Breast epithelium (tissue), 4 donors: ENCODE data around the gene ISL2. TPM values are rescaled to one million over a fixed set of nuclear protein-coding genes. Genes with fewer than 3 reads are reported as not detected.

ENCODE experiments used
- DNase-seq, 2 donors: peaks; one replicate each; pipeline ENCODE4 v3.0.0-alpha.2; 2019; ENCODE audit warnings: low spot score in 2 of 2
- H3K27ac ChIP-seq, 2 donors: fragments of 200-600 bp; sonication (generic) in 1 of 2; one replicate each; pipeline ENCODE4 v1.5.1; 2016 to 2019; ENCODE audit warnings: mild to moderate bottlenecking in 1 of 2
- H3K27me3 ChIP-seq, 2 donors: fragments of 200-600 bp; sonication (generic) in 1 of 2; one replicate each; pipeline versions ENCODE4 v1.5.1 to v1.6.0; 2017 to 2019; ENCODE audit warnings: control low read depth in 1 of 2, mild to moderate bottlenecking in 1 of 2
- H3K36me3 ChIP-seq: fragments of 200-600 bp; one replicate; pipeline ENCODE4 v1.5.1; 2019
- H3K4me1 ChIP-seq, 2 donors: fragments of 200-600 bp; sonication (generic); one replicate each; pipeline ENCODE4 v1.5.1; 2016 to 2019; ENCODE audit warnings: control low read depth in 1 of 2
- H3K4me3 ChIP-seq, 3 donors: fragments of 200-600 bp; sonication (generic); 1 replicate in 2 of 3; 2 replicates in 1 of 3; pipeline ENCODE4 v1.5.1; 2016 to 2019; ENCODE audit warnings: mild to moderate bottlenecking in 3 of 3, moderate library complexity in 2 of 3
- H3K9me3 ChIP-seq, 2 donors: fragments of 200-600 bp; sonication (generic) in 1 of 2; one replicate each; pipeline ENCODE4 v1.5.1; 2016 to 2019; ENCODE audit warnings: control low read depth in 1 of 2
- POLR2A ChIP-seq: fragments of 450-650 bp; IDR thresholded peaks from one replicate; pipeline ENCODE4 v1.6.1; 2016; ENCODE audit warnings: antibody characterized with exemption, mild to moderate bottlenecking, moderate library complexity
- POLR2AphosphoS5 ChIP-seq, 3 donors: sonication (generic); formaldehyde crosslinking; IDR thresholded peaks; one replicate each; pipeline ENCODE4 v1.6.1; 2017; ENCODE audit warnings: antibody characterized with exemption in 3 of 3
- intact Hi-C: fragments of 100-400 bp; cut with DNase I; formaldehyde crosslinking; loops from one replicate; pipeline ENCODE4 v1.15.1; 2023; ENCODE audit warnings: low total_unique reads
- total RNA-seq, 3 donors: library from RNA; depleted of rRNA; stranded (reverse); fragments of >200 nt; gene quantifications; one replicate each; pipeline ENCODE4 v1.1.0, GENCODE V29; 2016
- TF ChIP-seq, protein P1 (sequence below), 3 donors: fragments of 450-650 bp; IDR thresholded peaks; one replicate each; pipeline ENCODE4 v1.5.1; 2016 to 2017; ENCODE audit warnings: antibody characterized with exemption in 3 of 3, mild to moderate bottlenecking in 3 of 3, moderate library complexity in 3 of 3

ISL2 gene
- total RNA-seq, 3 donors from 2014 or later, result 0.29 TPM; not detected in 2

DNA sequence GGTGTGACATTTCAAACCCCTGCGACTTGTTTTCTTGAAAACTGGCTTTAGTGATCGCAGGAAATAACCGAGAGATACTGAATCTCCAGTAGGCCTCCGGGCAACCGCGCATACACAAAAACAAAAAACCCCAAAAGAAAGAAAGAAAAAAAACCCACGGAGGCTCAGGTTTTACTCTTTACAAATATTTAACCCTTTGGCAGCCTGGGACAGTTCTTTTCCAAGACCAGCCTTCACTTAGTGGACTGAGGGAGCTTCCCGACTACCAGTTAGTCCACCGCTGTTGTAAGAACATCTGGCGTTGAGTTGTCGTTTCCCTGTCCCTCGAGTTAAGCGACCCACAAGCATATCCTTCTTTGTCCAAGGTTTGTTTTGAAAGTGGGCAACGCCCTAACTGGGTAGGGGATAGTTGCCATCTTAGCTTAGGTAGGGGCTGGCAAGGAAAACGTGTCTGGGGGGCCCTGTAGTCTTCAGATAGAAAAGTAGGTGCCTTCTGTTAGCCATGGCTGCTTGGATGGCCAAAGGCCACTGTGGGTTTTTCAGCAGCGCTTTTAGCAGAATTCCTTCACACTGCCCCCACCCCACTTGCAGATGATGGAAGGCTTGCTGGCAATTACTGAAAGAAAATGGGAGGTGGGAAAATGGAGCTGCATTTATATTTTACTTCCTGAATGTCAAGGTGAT is 6.9 kb downstream of the ISL2 start:
- intact Hi-C loops, result no loop called here
- Histone ChIP-seq H3K27ac (no peak overlapping the region), H3K27me3 (peaks cover 34 to 96% of the 10 kb centered on the region in 2 donors), H3K4me1 (peaks cover 12 to 24% of the 10 kb centered on the region in 2 donors), H3K36me3 (no peaks in the 10 kb centered on the region), H3K9me3 (no peaks in the 10 kb centered on the region), H3K4me3 (no peak overlapping the region)
- no peak for TF ChIP-seq POLR2AphosphoS5 (IDR thresholded peaks at IDR 0.05)
- TF ChIP-seq, protein P1, sequence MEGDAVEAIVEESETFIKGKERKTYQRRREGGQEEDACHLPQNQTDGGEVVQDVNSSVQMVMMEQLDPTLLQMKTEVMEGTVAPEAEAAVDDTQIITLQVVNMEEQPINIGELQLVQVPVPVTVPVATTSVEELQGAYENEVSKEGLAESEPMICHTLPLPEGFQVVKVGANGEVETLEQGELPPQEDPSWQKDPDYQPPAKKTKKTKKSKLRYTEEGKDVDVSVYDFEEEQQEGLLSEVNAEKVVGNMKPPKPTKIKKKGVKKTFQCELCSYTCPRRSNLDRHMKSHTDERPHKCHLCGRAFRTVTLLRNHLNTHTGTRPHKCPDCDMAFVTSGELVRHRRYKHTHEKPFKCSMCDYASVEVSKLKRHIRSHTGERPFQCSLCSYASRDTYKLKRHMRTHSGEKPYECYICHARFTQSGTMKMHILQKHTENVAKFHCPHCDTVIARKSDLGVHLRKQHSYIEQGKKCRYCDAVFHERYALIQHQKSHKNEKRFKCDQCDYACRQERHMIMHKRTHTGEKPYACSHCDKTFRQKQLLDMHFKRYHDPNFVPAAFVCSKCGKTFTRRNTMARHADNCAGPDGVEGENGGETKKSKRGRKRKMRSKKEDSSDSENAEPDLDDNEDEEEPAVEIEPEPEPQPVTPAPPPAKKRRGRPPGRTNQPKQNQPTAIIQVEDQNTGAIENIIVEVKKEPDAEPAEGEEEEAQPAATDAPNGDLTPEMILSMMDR (IDR thresholded peaks at IDR 0.05), result no peak
- no peak for TF ChIP-seq POLR2A
- DNase-seq, result no peak

GRCh38 chr15:76344893-76345582 is 8.5 kb downstream of the ISL2 start:
- no peaks in the 10 kb centered on the region for H3K9me3 ChIP-seq
- H3K36me3 ChIP-seq, result no peaks in the 10 kb centered on the region
- peaks cover 25 to 84% of the 10 kb centered on the region in 2 donors for H3K27me3 ChIP-seq
- TF ChIP-seq POLR2AphosphoS5 (IDR thresholded peaks at IDR 0.05) (no peak), POLR2A (no peak)
- TF ChIP-seq, protein P1 (IDR thresholded peaks at IDR 0.05), result no peak
- intact Hi-C loops, result no loop called here
- H3K4me1 ChIP-seq, result peaks cover 8 to 24% of the 10 kb centered on the region in 2 donors
- no peak overlapping the region for H3K4me3 ChIP-seq
- H3K27ac ChIP-seq, result no peak overlapping the region
- no peak for DNase-seq

- intact Hi-C loops, result no loop called here
- DNase-seq, result no peak
- Histone ChIP-seq H3K4me3 (peak overlapping the region in 1 of 3 donors; percentile 65), H3K4me1 (peaks cover 3 to 24% of the 10 kb centered on the region in 2 donors), H3K27me3 (peaks cover 22 to 79% of the 10 kb centered on the region in 2 donors), H3K9me3 (no peaks in the 10 kb centered on the region), H3K27ac (no peak overlapping the region), H3K36me3 (no peaks in the 10 kb centered on the region)
- TF ChIP-seq, protein P1 (IDR thresholded peaks at IDR 0.05), result no peak
- TF ChIP-seq POLR2AphosphoS5 (IDR thresholded peaks at IDR 0.05) (no peak), POLR2A (no peak)
These were observed 9.0 kb downstream of the ISL2 start for GRCh38 chr15:76345583-76345879.

DNA sequence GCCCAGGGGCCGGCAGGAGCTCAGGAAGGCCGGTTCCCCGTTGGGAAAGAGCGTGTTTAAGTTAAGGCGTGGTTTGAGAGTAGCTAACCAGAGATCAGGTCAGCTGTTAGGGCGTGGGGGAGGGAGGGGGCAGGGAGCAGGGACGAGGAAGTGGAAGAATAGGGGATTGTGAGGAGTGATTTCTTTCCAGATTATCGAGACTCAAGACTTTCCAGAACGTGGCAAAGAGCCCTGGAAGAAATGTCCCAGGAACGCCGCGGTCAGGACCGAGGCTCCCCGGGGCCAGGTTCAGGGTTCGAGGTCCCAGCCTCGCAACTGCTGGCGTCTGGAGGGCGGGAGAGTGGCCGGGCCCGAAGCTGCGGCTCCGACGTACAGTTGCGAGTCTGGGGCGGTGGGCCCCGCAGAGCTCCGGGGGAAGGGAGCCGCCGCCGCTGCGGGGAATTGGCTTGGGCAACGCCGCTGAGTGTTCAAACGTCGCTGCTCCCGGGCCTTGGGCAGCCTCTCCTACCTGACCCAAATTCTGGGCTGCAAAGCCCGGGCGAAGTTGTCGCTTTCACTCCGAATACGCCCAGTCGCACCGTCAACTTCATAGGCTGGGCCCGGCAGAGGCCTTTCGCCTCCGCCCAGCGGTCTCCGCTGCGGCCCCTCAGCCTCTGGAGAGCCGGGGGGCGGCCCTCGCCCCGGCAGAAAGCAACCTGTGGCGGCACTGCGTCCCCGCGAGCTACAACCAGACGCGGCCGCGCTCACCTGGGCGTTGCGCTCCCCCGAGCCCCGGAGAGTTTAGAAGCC is 9.5 kb downstream of the ISL2 start:
- intact Hi-C loops, result no loop called here
- H3K9me3 ChIP-seq, result no peaks in the 10 kb centered on the region
- no peak for TF ChIP-seq POLR2AphosphoS5 (IDR thresholded peaks at IDR 0.05)
- TF ChIP-seq, protein P1 (IDR thresholded peaks at IDR 0.05), result no peak
- no peak for TF ChIP-seq POLR2A
- peaks cover 0 to 23% of the 10 kb centered on the region in 2 donors for H3K4me1 ChIP-seq
- H3K27me3 ChIP-seq, result peaks cover 20 to 74% of the 10 kb centered on the region in 2 donors
- no peak overlapping the region for H3K27ac ChIP-seq
- peak overlapping the region; percentile 36 to 65 (median 40) for H3K4me3 ChIP-seq
- no peak for DNase-seq
- no peaks in the 10 kb centered on the region for H3K36me3 ChIP-seq
